Measurements from ENCODE around the gene RARRES2.

RARRES2 gene

GRCh38 chr7:150365194-150365593 lies 23.8 kb upstream of the RARRES2 start:
- no peak for TF ChIP-seq ZC3H10 (CRISPR knock-in tag; IDR thresholded peaks at IDR 0.05)
- TF ChIP-seq ZNF565 (CRISPR knock-in tag; conservative IDR thresholded peaks at IDR 0.05; ENCODE audit: low read depth): no peak
- TF ChIP-seq TOX (CRISPR knock-in tag; IDR thresholded peaks at IDR 0.05; ENCODE audit: borderline replicate concordance): no peak
- no peak for TF ChIP-seq GLIS3 (CRISPR knock-in tag; IDR thresholded peaks at IDR 0.05)
- no peak for TF ChIP-seq SNAI2 (CRISPR knock-in tag; IDR thresholded peaks at IDR 0.05)
- TF ChIP-seq OSR1 (CRISPR knock-in tag; IDR thresholded peaks at IDR 0.05): no peak
- no peak for TF ChIP-seq ZFP30 (CRISPR knock-in tag; IDR thresholded peaks at IDR 0.05)
- TF ChIP-seq ZNF70 (CRISPR knock-in tag; IDR thresholded peaks at IDR 0.05): no peak
- no peak for TF ChIP-seq CSDC2 (CRISPR knock-in tag; IDR thresholded peaks at IDR 0.05)
- TF ChIP-seq ZFP3 (CRISPR knock-in tag; IDR thresholded peaks at IDR 0.05): no peak
- TF ChIP-seq ZNF8 (CRISPR knock-in tag; IDR thresholded peaks at IDR 0.05): no peak
- TF ChIP-seq BACH2 (CRISPR knock-in tag; IDR thresholded peaks at IDR 0.05; ENCODE audit: borderline replicate concordance): no peak
- no peak for TF ChIP-seq ISL1 (CRISPR knock-in tag; IDR thresholded peaks at IDR 0.05)
- no peak for TF ChIP-seq RARB (CRISPR knock-in tag; IDR thresholded peaks at IDR 0.05)
- TF ChIP-seq TCF4 (CRISPR knock-in tag; IDR thresholded peaks at IDR 0.05; ENCODE audit: borderline replicate concordance): no peak
- no peak for TF ChIP-seq PPARA (CRISPR knock-in tag; IDR thresholded peaks at IDR 0.05; ENCODE audit: borderline replicate concordance)
- no peak for TF ChIP-seq PATZ1 (CRISPR knock-in tag; IDR thresholded peaks at IDR 0.05; ENCODE audit: borderline replicate concordance)
- TF ChIP-seq TSHZ2 (CRISPR knock-in tag; IDR thresholded peaks at IDR 0.05): no peak
- no peak for TF ChIP-seq ESRRG (CRISPR knock-in tag; IDR thresholded peaks at IDR 0.05)
- no peak for TF ChIP-seq CSRNP3 (CRISPR knock-in tag; IDR thresholded peaks at IDR 0.05)
- no peak for ATAC-seq

GRCh38 chr7:150363872-150364271 lies 22.4 kb upstream of the RARRES2 start:
- no peak for TF ChIP-seq PATZ1 (CRISPR knock-in tag; IDR thresholded peaks at IDR 0.05; ENCODE audit: borderline replicate concordance)
- no peak for TF ChIP-seq PPARA (CRISPR knock-in tag; IDR thresholded peaks at IDR 0.05; ENCODE audit: borderline replicate concordance)
- no peak for TF ChIP-seq CSDC2 (CRISPR knock-in tag; IDR thresholded peaks at IDR 0.05)
- no peak for TF ChIP-seq ZFP3 (CRISPR knock-in tag; IDR thresholded peaks at IDR 0.05)
- TF ChIP-seq POU6F1 (CRISPR knock-in tag; IDR thresholded peaks at IDR 0.05; ENCODE audit: borderline replicate concordance, low read depth): no peak
- TF ChIP-seq RARB (CRISPR knock-in tag; IDR thresholded peaks at IDR 0.05): no peak
- no peak for TF ChIP-seq ESRRG (CRISPR knock-in tag; IDR thresholded peaks at IDR 0.05)
- no peak for TF ChIP-seq SNAI2 (CRISPR knock-in tag; IDR thresholded peaks at IDR 0.05)
- no peak for TF ChIP-seq GLIS3 (CRISPR knock-in tag; IDR thresholded peaks at IDR 0.05)
- TF ChIP-seq ZNF565 (CRISPR knock-in tag; conservative IDR thresholded peaks at IDR 0.05; ENCODE audit: low read depth): no peak
- TF ChIP-seq ISL1 (CRISPR knock-in tag; IDR thresholded peaks at IDR 0.05): no peak
- no peak for TF ChIP-seq ZC3H10 (CRISPR knock-in tag; IDR thresholded peaks at IDR 0.05)
- TF ChIP-seq CSRNP3 (CRISPR knock-in tag; IDR thresholded peaks at IDR 0.05): no peak
- TF ChIP-seq ARNTL (CRISPR knock-in tag; IDR thresholded peaks at IDR 0.05; ENCODE audit: borderline replicate concordance, low read depth): no peak
- no peak for TF ChIP-seq TSHZ2 (CRISPR knock-in tag; IDR thresholded peaks at IDR 0.05)
- no peak for ATAC-seq

Measured in SK-N-SH treated with all-trans-retinoic acid at 6 μM for 48 hours (cell line).